GM12878 (cell line): Measurements from ENCODE around the gene CMSS1. TPM values are rescaled to one million over a fixed set of nuclear protein-coding genes. Genes with fewer than 3 reads are reported as not detected.

Source experiments
- ASH2L ChIP-seq: fragments of 300-600, 200-600 bp; sonication (generic); IDR thresholded peaks from 2 replicates; pipeline ENCODE4 v1.6.1; 2017; ENCODE audit warnings: low read depth, mild to moderate bottlenecking, borderline replicate concordance
- ATF3 ChIP-seq: IDR thresholded peaks from 2 replicates; pipeline ENCODE4 v1.6.1; 2011; ENCODE audit warnings: low read depth, mild to moderate bottlenecking, low read length, moderate library complexity, borderline replicate concordance; ENCODE audit errors: extremely low read depth
- BCL3 ChIP-seq: IDR thresholded peaks from 2 replicates; pipeline ENCODE4 v1.6.1; 2011; ENCODE audit warnings: borderline replicate concordance, low read depth, mild to moderate bottlenecking, moderate library complexity, low read length; ENCODE audit not compliant: insufficient read depth, poor library complexity, severe bottlenecking
- EED ChIP-seq: sonication (generic); IDR thresholded peaks from 2 replicates; pipeline ENCODE4 v1.6.1; 2016; ENCODE audit warnings: antibody characterized with exemption, low read depth
- NR2F1 ChIP-seq: fragments of 450-650 bp; conservative IDR thresholded peaks from 2 replicates; pipeline ENCODE4 v1.6.1; 2017; ENCODE audit warnings: mild to moderate bottlenecking
- POU2F2 ChIP-seq: IDR thresholded peaks from 3 replicates; pipeline ENCODE4 v1.6.1; 2011; ENCODE audit warnings: low read depth, mild to moderate bottlenecking, low read length, borderline replicate concordance
- RUNX3 ChIP-seq: IDR thresholded peaks from 2 replicates; pipeline ENCODE4 v1.6.1; 2012; ENCODE audit warnings: low read length, inconsistent platforms
- SKIL ChIP-seq: fragments of 450-650 bp; IDR thresholded peaks from 2 replicates; pipeline ENCODE4 v1.6.1; 2017; ENCODE audit warnings: mild to moderate bottlenecking, low read depth, inconsistent platforms; ENCODE audit not compliant: poor library complexity, severe bottlenecking
- TBL1XR1 ChIP-seq: IDR thresholded peaks from 2 replicates; pipeline ENCODE4 v1.6.1; 2012; ENCODE audit warnings: low read depth, low read length, improper control_type of control experiment
- ZBED1 ChIP-seq: IDR thresholded peaks from 2 replicates; pipeline ENCODE4 v1.6.1; 2016; ENCODE audit warnings: borderline replicate concordance
- ZNF207 ChIP-seq: fragments of 450-650 bp; IDR thresholded peaks from 2 replicates; pipeline ENCODE4 v1.6.1; 2014; ENCODE audit warnings: antibody characterized with exemption, mild to moderate bottlenecking, borderline replicate concordance
- polyA plus RNA-seq, 11 experiments: library from polyadenylated mRNA; depleted of rRNA in 4 of 11; unstranded in 6 of 11; stranded (reverse) in 5 of 11; fragments of >200 nt; fragmentation: Nextera tagmentation in 4 of 11; fragmentation: Illumina TruSeq in 1 of 11; extraction: Ambion mirVana in 4 of 11; extraction: Trizol in 1 of 11; gene quantifications; 1 replicate in 1 of 11; 2 replicates in 10 of 11; pipeline versions ENCODE4 v1.2.1 to v1.2.3, GENCODE V29; 2011 to 2016; ENCODE audit warnings: inconsistent platforms in 2 of 11, missing spikeins in 2 of 11, low read depth in 1 of 11
- total RNA-seq, 4 experiments: library from RNA; depleted of rRNA in 3 of 4; stranded (reverse); fragments of >200 nt in 3 of 4; fragmentation: Illumina TruSeq in 1 of 4; extraction: Trizol in 1 of 4; gene quantifications; 2 replicates each; pipeline versions ENCODE4 v1.2.1 to v1.2.3, GENCODE V29; 2013 to 2021

CMSS1 gene
- total and polyA plus RNA-seq, 10 of the 15 experiments (the other 5 are each of a cell fraction or from before 2014, with no cell fraction given): 31.0 to 118 (median 70.1) TPM

- TF ChIP-seq ASH2L (no peak), SKIL (no peak), ZNF207 (no peak), RUNX3 (peak; percentile 65), ZBED1 (no peak), BCL3 (no peak), POU2F2 (no peak), ATF3 (no peak), TBL1XR1 (no peak), EED (no peak), NR2F1 (no peak)
Measured at GRCh38 chr3:99866261-99866761, 48.6 kb downstream of the CMSS1 start (continued).
